ENCODE results near the gene GAREM2. TPM values are rescaled to one million over a fixed set of nuclear protein-coding genes. Genes with fewer than 3 reads are reported as not detected.

GAREM2 gene
- polyA plus RNA-seq, 1 donor (not counting 4 experiments of a cell fraction or from before 2014, with no cell fraction given), result 0.03 TPM

GRCh38 chr2:26168785-26169184 lies 4.1 kb upstream of the GAREM2 start:
- H3K4me3 ChIP-seq (ENCODE audit: control insufficient read depth in 2 of 3, extremely low read depth in 1 of 3, insufficient read depth in 2 of 3, low read depth in 1 of 3, low read length in 3 of 3), result no peak overlapping the region
- dilution Hi-C loops (cut with MboI; ENCODE audit: extremely low pct_ligation_motif_present, low sequenced_read_pairs), result no loop called here
- no peaks in the 10 kb centered on the region for H3K36me3 ChIP-seq (ENCODE audit: control insufficient read depth in 2 of 2, extremely low read depth in 1 of 2, insufficient read depth in 2 of 2, low read length in 2 of 2)

DNA sequence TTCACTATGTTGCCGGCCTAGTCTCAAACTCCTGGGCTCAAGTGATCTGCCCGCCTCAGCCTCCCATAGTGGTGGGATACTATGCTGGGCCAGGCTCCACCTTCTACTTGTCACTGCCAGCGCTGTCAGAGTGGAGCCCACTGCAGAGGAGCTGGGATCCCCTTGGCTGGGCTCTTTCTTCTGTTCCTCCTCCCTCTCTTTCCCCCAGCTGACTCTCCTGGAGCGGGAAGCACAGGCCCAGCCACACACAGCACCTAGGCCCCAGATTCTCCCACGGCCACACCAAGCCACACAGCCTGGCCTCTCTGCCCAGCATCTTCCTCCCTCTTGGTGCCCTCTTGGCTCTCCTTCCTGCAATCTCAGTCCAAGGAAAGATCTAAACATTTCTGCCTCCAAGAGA lies 3.7 kb upstream of the GAREM2 start:
- Histone ChIP-seq H3K9ac (ENCODE audit: control insufficient read depth, extremely low read depth, insufficient read depth, low read length) (no peak overlapping the region), H2AFZ (ENCODE audit: control insufficient read depth, low read length) (no peak overlapping the region), H3K36me3 (ENCODE audit: control insufficient read depth in 2 of 2, extremely low read depth in 1 of 2, insufficient read depth in 2 of 2, low read length in 2 of 2) (no peaks in the 10 kb centered on the region), H3K9me3 (ENCODE audit: control insufficient read depth, low read depth, low read length) (no peaks in the 10 kb centered on the region), H3K4me1 (ENCODE audit: control insufficient read depth, extremely low read depth, insufficient read depth, low read length) (no peaks in the 10 kb centered on the region), H3K4me3 (ENCODE audit: control insufficient read depth in 2 of 3, extremely low read depth in 1 of 3, insufficient read depth in 2 of 3, low read depth in 1 of 3, low read length in 3 of 3) (no peak overlapping the region), H3K4me2 (ENCODE audit: control insufficient read depth, extremely low read depth, insufficient read depth, low read depth, low read length) (no peak overlapping the region), H4K20me1 (ENCODE audit: control insufficient read depth, extremely low read depth, insufficient read depth, low read length) (no peaks in the 10 kb centered on the region), H3K27ac (ENCODE audit: control insufficient read depth, insufficient read depth, low read length) (no peak overlapping the region), H3K27me3 (ENCODE audit: control insufficient read depth, extremely low read depth, insufficient read depth, low read length) (peaks cover 10% of the 10 kb centered on the region), H3K9me1 (ENCODE audit: control insufficient read depth, extremely low read depth, insufficient read depth, low read length) (no peaks in the 10 kb centered on the region), H3K79me2 (ENCODE audit: control insufficient read depth, insufficient read depth, low read length) (no peaks in the 10 kb centered on the region)
- no peak for TF ChIP-seq EZH2 (IDR thresholded peaks at IDR 0.05; ENCODE audit: low read length)
- TF ChIP-seq, protein P1, sequence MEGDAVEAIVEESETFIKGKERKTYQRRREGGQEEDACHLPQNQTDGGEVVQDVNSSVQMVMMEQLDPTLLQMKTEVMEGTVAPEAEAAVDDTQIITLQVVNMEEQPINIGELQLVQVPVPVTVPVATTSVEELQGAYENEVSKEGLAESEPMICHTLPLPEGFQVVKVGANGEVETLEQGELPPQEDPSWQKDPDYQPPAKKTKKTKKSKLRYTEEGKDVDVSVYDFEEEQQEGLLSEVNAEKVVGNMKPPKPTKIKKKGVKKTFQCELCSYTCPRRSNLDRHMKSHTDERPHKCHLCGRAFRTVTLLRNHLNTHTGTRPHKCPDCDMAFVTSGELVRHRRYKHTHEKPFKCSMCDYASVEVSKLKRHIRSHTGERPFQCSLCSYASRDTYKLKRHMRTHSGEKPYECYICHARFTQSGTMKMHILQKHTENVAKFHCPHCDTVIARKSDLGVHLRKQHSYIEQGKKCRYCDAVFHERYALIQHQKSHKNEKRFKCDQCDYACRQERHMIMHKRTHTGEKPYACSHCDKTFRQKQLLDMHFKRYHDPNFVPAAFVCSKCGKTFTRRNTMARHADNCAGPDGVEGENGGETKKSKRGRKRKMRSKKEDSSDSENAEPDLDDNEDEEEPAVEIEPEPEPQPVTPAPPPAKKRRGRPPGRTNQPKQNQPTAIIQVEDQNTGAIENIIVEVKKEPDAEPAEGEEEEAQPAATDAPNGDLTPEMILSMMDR (optimal IDR thresholded peaks at IDR 0.05 in 1 of 3, IDR thresholded peaks at IDR 0.05 in 1 of 3, conservative IDR thresholded peaks at IDR 0.05 in 1 of 3; ENCODE audit: extremely low read depth in 1 of 3, insufficient read depth in 2 of 3, low read length in 3 of 3), result no peak
- no peak for FAIRE-seq
- DNase-seq (ENCODE audit: low read depth, low spot score), result no peak
- dilution Hi-C loops (cut with MboI; ENCODE audit: extremely low pct_ligation_motif_present, low sequenced_read_pairs), result no loop called here

More at GRCh38 chr2:26168785-26169184, 4.1 kb upstream of the GAREM2 start:
- Histone ChIP-seq H3K9me3 (ENCODE audit: control insufficient read depth, low read depth, low read length) (no peaks in the 10 kb centered on the region), H3K27ac (ENCODE audit: control insufficient read depth, insufficient read depth, low read length) (no peak overlapping the region), H3K27me3 (ENCODE audit: control insufficient read depth, extremely low read depth, insufficient read depth, low read length) (peaks cover 7% of the 10 kb centered on the region), H2AFZ (ENCODE audit: control insufficient read depth, low read length) (no peak overlapping the region), H3K79me2 (ENCODE audit: control insufficient read depth, insufficient read depth, low read length) (no peaks in the 10 kb centered on the region), H3K4me2 (ENCODE audit: control insufficient read depth, extremely low read depth, insufficient read depth, low read depth, low read length) (no peak overlapping the region), H3K9me1 (ENCODE audit: control insufficient read depth, extremely low read depth, insufficient read depth, low read length) (no peaks in the 10 kb centered on the region), H3K9ac (ENCODE audit: control insufficient read depth, extremely low read depth, insufficient read depth, low read length) (no peak overlapping the region), H4K20me1 (ENCODE audit: control insufficient read depth, extremely low read depth, insufficient read depth, low read length) (no peaks in the 10 kb centered on the region), H3K4me1 (ENCODE audit: control insufficient read depth, extremely low read depth, insufficient read depth, low read length) (no peaks in the 10 kb centered on the region)
- no peak for FAIRE-seq
- DNase-seq (ENCODE audit: low read depth, low spot score), result no peak
- TF ChIP-seq, protein P1 (optimal IDR thresholded peaks at IDR 0.05 in 1 of 3, IDR thresholded peaks at IDR 0.05 in 1 of 3, conservative IDR thresholded peaks at IDR 0.05 in 1 of 3; ENCODE audit: extremely low read depth in 1 of 3, insufficient read depth in 2 of 3, low read length in 3 of 3), result no peak
- TF ChIP-seq EZH2 (IDR thresholded peaks at IDR 0.05; ENCODE audit: low read length), result no peak
